Anterior cingulate cortex (tissue), 58 donors: ENCODE results near the gene IQSEC3.
"Not testable (repeated sequence)": the region's sequence is repeated elsewhere in the genome, so short reads cannot be mapped to it uniquely, and the experiment has no call there.

ENCODE experiments used
- DNase-seq, 58 donors: peaks; one replicate each; lab custom pipeline; 2025; lab: John Stamatoyannopoulos, UW

Gene IQSEC3

GRCh38 chr12:77101-77719, 10.6 kb downstream of the IQSEC3 start:
- DNase-seq = not testable (repeated sequence)

- peak in 1 of 58 donors; percentile 26 for DNase-seq
These were observed 11.3 kb downstream of the IQSEC3 start for GRCh38 chr12:77769-78383.

GRCh38 chr12:78981-79380, 12.4 kb downstream of the IQSEC3 start:
- no peak for DNase-seq

GRCh38 chr12:80681-81190, 14.2 kb downstream of the IQSEC3 start:
- DNase-seq = no peak

GRCh38 chr12:82740-83139, 16.2 kb downstream of the IQSEC3 start:
- DNase-seq = no peak

GRCh38 chr12:84056-84455, 17.5 kb downstream of the IQSEC3 start:
- DNase-seq = peak in 29 of 58 donors; percentile 11 to 73 (median 41)

- peak in 36 of 58 donors; percentile 6 to 77 (median 30) for DNase-seq
These were observed 18.7 kb downstream of the IQSEC3 start for GRCh38 chr12:85191-85666.

GRCh38 chr12:87315-87714, 20.7 kb downstream of the IQSEC3 start:
- DNase-seq = no peak

GRCh38 chr12:87856-88255, 21.3 kb downstream of the IQSEC3 start:
- no peak for DNase-seq

GRCh38 chr12:89653-90052, 23.1 kb downstream of the IQSEC3 start:
- no peak for DNase-seq

- DNase-seq = peak in 3 of 58 donors; percentile 3 to 41 (median 15)
These were observed 24.6 kb downstream of the IQSEC3 start for GRCh38 chr12:91213-91612.

- no peak for DNase-seq
These were observed 26.9 kb downstream of the IQSEC3 start for GRCh38 chr12:93266-94005.

- no peak for DNase-seq
These were observed 30.0 kb downstream of the IQSEC3 start for GRCh38 chr12:96543-96942.

- DNase-seq = no peak
These were observed 32.4 kb downstream of the IQSEC3 start for GRCh38 chr12:98924-99352.

- no peak for DNase-seq
These were observed 33.0 kb downstream of the IQSEC3 start for GRCh38 chr12:99605-100004.

GRCh38 chr12:101969-102878, 35.7 kb downstream of the IQSEC3 start:
- DNase-seq = no peak

GRCh38 chr12:102879-103168, 36.3 kb downstream of the IQSEC3 start:
- DNase-seq = no peak

GRCh38 chr12:103169-103981, 36.8 kb downstream of the IQSEC3 start:
- no peak for DNase-seq

GRCh38 chr12:104551-105081, 38.0 kb downstream of the IQSEC3 start:
- no peak for DNase-seq
